GM23248 (cell line): ENCODE data around the gene NSD2.

Experiments used
- EZH2 ChIP-seq: fragments of 200-600 bp; sonication (generic); IDR thresholded peaks from 2 replicates; pipeline ENCODE4 v1.6.1; 2018; ENCODE audit warnings: antibody characterized with exemption, mild to moderate bottlenecking; ENCODE audit not compliant: insufficient read depth, poor library complexity, severe bottlenecking
- EZH2phosphoT487 ChIP-seq: fragments of 200-600 bp; sonication (generic); IDR thresholded peaks from 2 replicates; pipeline ENCODE4 v1.6.1; 2018; ENCODE audit warnings: antibody characterized with exemption, moderate library complexity, mild to moderate bottlenecking, low read depth; ENCODE audit not compliant: insufficient read depth

DNA sequence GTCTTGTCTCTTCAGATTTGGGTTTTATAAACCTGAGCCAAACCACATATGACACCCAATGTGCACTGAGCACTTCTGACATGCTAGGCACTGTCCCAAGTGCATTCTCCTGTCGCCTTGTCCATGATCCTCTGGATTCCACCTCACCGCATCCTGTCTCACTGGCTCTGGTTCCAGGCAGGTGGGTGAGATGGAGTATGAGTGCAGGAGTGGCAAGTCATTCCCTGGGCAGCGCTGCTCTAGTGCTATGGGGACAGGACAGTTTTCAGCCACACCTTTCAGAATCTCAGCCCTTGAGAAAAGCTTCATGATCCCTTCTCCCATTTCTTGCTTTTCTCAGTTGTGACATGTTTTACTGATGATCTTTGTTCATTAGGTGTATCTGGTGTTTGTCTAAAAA, 66.4 kb downstream of the NSD2 start:
- TF ChIP-seq EZH2 (no peak), EZH2phosphoT487 (no peak)
